K562 (cell line): ENCODE data around the gene LMAN1L. TPM values are rescaled to one million over a fixed set of nuclear protein-coding genes. Genes with fewer than 3 reads are reported as not detected.
A peak's percentile ranks its signal among the peaks of the same experiment; 100 is the strongest.

Source experiments
- DACH1 ChIP-seq: fragments of 450-650 bp; IDR thresholded peaks from 2 replicates; pipeline ENCODE4 v1.6.1; 2018; ENCODE audit not compliant: partially characterized antibody
- ELF2 ChIP-seq: fragments of 250-450 bp; sonication (Bioruptor Pico); IDR thresholded peaks from 2 replicates; pipeline ENCODE4 v1.5.0; 2021; ENCODE audit warnings: mild to moderate bottlenecking
- IRF1 ChIP-seq: sonication (generic); formaldehyde crosslinking; IDR thresholded peaks from 2 replicates; pipeline ENCODE4 v1.8.0; 2022; ENCODE audit warnings: missing genetic modification reagents, mild to moderate bottlenecking, borderline replicate concordance
- MTA2 ChIP-seq: fragments of 450-650 bp; IDR thresholded peaks from 2 replicates; pipeline ENCODE4 v1.6.1; 2016; ENCODE audit warnings: low read depth
- PHTF2 ChIP-seq: fragments of 250-450 bp; sonication (Bioruptor Pico); IDR thresholded peaks from 2 replicates; pipeline ENCODE4 v1.5.0; 2021; ENCODE audit warnings: mild to moderate bottlenecking
- PML ChIP-seq: IDR thresholded peaks from 2 replicates; pipeline ENCODE4 v1.6.1; 2012; ENCODE audit warnings: low read length, inconsistent platforms
- RBBP5 ChIP-seq: fragments of 200-600 bp; sonication (generic); IDR thresholded peaks from 2 replicates; pipeline ENCODE4 v1.6.1; 2012; ENCODE audit warnings: borderline replicate concordance, mild to moderate bottlenecking, low read length, control low read depth, inconsistent platforms; ENCODE audit not compliant: insufficient read depth, poor library complexity, severe bottlenecking
- ZBTB34 ChIP-seq: fragments of 250-450 bp; sonication (Bioruptor Pico); IDR thresholded peaks from 2 replicates; pipeline ENCODE4 v1.8.0; 2021; ENCODE audit warnings: mild to moderate bottlenecking, moderate library complexity
- ZNF740 ChIP-seq, 3 experiments: fragments of 200-800 bp in 1 of 3; sonication (Bioruptor generic) in 1 of 3; sonication (generic) in 1 of 3; formaldehyde crosslinking in 1 of 3; IDR thresholded peaks; 2 replicates each; pipeline versions ENCODE4 v1.6.1 to v1.8.0; 2016 to 2022; ENCODE audit warnings: mild to moderate bottlenecking in 2 of 3, missing compliant biosample characterization in 2 of 3, missing genetic modification characterization in 2 of 3, missing genetic modification reagents in 1 of 3
- polyA plus RNA-seq, 8 experiments: library from polyadenylated mRNA; depleted of rRNA in 4 of 8; stranded (reverse) in 5 of 8; unstranded in 3 of 8; fragments of >200 nt; fragmentation: Nextera tagmentation in 2 of 8; fragmentation: Illumina TruSeq in 1 of 8; extraction: Ambion mirVana in 2 of 8; extraction: Trizol in 1 of 8; gene quantifications; 2 replicates each; pipeline versions ENCODE4 v1.2.1 to v1.2.3, GENCODE V29; 2011 to 2014; ENCODE audit warnings: inconsistent platforms in 1 of 8, missing spikeins in 1 of 8
- total RNA-seq, 7 experiments: library from RNA; depleted of rRNA in 6 of 7; stranded (reverse); fragments of >200 nt in 6 of 7; fragmentation: Illumina TruSeq in 2 of 7; extraction: Trizol in 2 of 7; gene quantifications; 2 replicates each; pipeline versions ENCODE4 v1.2.1 to v1.2.3, GENCODE V29; 2011 to 2021; ENCODE audit warnings: low replicate concordance in 1 of 7
- TF ChIP-seq, protein P1 (sequence below): sonication (generic); formaldehyde crosslinking; IDR thresholded peaks from 2 replicates; pipeline ENCODE4 v1.8.1; 2023; ENCODE audit warnings: mild to moderate bottlenecking, missing genetic modification reagents

Gene LMAN1L
- total and polyA plus RNA-seq, 9 of the 15 experiments (the other 6 are each of a cell fraction or from before 2014, with no cell fraction given): not detected

- TF ChIP-seq MTA2 (no peak), DACH1 (no peak), ZBTB34 (CRISPR knock-in tag) (no peak), RBBP5 (no peak), IRF1 (CRISPR knock-in tag) (no peak), PHTF2 (no peak), ZNF740 (CRISPR knock-in tag; IDR thresholded peaks at IDR 0.05) (peak; percentile 69; the same call in 1 of the 2 replicates), ZNF740 (tag; IDR thresholded peaks at IDR 0.05) (no peak), ELF2 (no peak), PML (no peak)
- TF ChIP-seq, protein P1, sequence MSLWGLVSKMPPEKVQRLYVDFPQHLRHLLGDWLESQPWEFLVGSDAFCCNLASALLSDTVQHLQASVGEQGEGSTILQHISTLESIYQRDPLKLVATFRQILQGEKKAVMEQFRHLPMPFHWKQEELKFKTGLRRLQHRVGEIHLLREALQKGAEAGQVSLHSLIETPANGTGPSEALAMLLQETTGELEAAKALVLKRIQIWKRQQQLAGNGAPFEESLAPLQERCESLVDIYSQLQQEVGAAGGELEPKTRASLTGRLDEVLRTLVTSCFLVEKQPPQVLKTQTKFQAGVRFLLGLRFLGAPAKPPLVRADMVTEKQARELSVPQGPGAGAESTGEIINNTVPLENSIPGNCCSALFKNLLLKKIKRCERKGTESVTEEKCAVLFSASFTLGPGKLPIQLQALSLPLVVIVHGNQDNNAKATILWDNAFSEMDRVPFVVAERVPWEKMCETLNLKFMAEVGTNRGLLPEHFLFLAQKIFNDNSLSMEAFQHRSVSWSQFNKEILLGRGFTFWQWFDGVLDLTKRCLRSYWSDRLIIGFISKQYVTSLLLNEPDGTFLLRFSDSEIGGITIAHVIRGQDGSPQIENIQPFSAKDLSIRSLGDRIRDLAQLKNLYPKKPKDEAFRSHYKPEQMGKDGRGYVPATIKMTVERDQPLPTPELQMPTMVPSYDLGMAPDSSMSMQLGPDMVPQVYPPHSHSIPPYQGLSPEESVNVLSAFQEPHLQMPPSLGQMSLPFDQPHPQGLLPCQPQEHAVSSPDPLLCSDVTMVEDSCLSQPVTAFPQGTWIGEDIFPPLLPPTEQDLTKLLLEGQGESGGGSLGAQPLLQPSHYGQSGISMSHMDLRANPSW (CRISPR knock-in tag): no peak
These were observed 31.3 kb downstream of the LMAN1L start (continued) for GRCh38 chr15:74843891-74844299.
